Hematopoietic multipotent progenitor cell treated with erythropoietin and hydrocortisone succinate and interleukin-3 and kit ligand, for 8 days (in vitro differentiated cells): ENCODE data around the gene NRTN.
"Not testable (repeated sequence)": the region's sequence is repeated elsewhere in the genome, so short reads cannot be mapped to it uniquely, and the experiment has no call there.

Experiments
- DNase-seq: peaks from one replicate; pipeline ENCODE4 v3.0.0-alpha.2; 2015

NRTN gene

GRCh38 chr19:5804516-5805461 lies at the start of gene NRTN:
TSS of gene NRTN (plus strand) at chr19:5805067. CDS start at chr19:5824166, 19,099 bp downstream.
- no peak for DNase-seq

GRCh38 chr19:5762608-5763217 lies 42.2 kb upstream of the NRTN start:
- no peak for DNase-seq

- DNase-seq: no peak
Measured at GRCh38 chr19:5765220-5765619, 39.6 kb upstream of the NRTN start.

GRCh38 chr19:5767949-5768348 lies 36.9 kb upstream of the NRTN start:
- DNase-seq: no peak

GRCh38 chr19:5772416-5772815 lies 32.5 kb upstream of the NRTN start:
- DNase-seq: no peak

GRCh38 chr19:5773276-5773675 lies 31.6 kb upstream of the NRTN start:
- no peak for DNase-seq

- no peak for DNase-seq
Measured at GRCh38 chr19:5774921-5775320, 29.9 kb upstream of the NRTN start.

- DNase-seq: no peak
Measured at GRCh38 chr19:5775668-5776309, 29.1 kb upstream of the NRTN start.

GRCh38 chr19:5778402-5778801 lies 26.5 kb upstream of the NRTN start:
- no peak for DNase-seq

GRCh38 chr19:5780916-5781315 lies 24.0 kb upstream of the NRTN start:
- not testable (repeated sequence) for DNase-seq

GRCh38 chr19:5782322-5782721 lies 22.5 kb upstream of the NRTN start:
- no peak for DNase-seq

GRCh38 chr19:5782945-5783919 lies 21.6 kb upstream of the NRTN start:
- DNase-seq: no peak

- DNase-seq: no peak
Measured at GRCh38 chr19:5784581-5785147, 20.2 kb upstream of the NRTN start, which contains the start of gene PRR22. TSS of gene PRR22 (minus strand) at chr19:5784746. CDS start at chr19:5784660, 86 bp downstream.

GRCh38 chr19:5785423-5785822 lies 19.4 kb upstream of the NRTN start:
- no peak for DNase-seq

GRCh38 chr19:5786593-5787408 lies 18.1 kb upstream of the NRTN start:
- DNase-seq: no peak

- no peak for DNase-seq
Measured at GRCh38 chr19:5787409-5788182, 17.3 kb upstream of the NRTN start.

GRCh38 chr19:5788422-5788821 lies 16.4 kb upstream of the NRTN start:
- DNase-seq: no peak

- no peak for DNase-seq
Measured at GRCh38 chr19:5789351-5789761, 15.5 kb upstream of the NRTN start.

GRCh38 chr19:5789886-5790558 lies 14.8 kb upstream of the NRTN start:
- no peak for DNase-seq
